HEK293T (cell line): ENCODE results near the gene RSPH6A.

Experiments
- CTCF ChIA-PET: fragments of 350-600 bp; formaldehyde crosslinking; extraction: SDS; loops from one replicate; lab custom pipeline; 2021; ENCODE audit warnings: antibody characterized with exemption, inconsistent platforms; lab: Yijun Ruan, JAX
- POLR2A ChIA-PET: fragments of 350-600 bp; formaldehyde crosslinking; extraction: SDS; loops from one replicate; lab custom pipeline; 2020; ENCODE audit warnings: antibody characterized with exemption, inconsistent platforms; lab: Yijun Ruan, JAX
- DNase-seq: peaks from one replicate; pipeline ENCODE4 v3.0.0; 2012; ENCODE audit warnings: mixed read lengths; ENCODE audit errors: extremely low spot score
- ARNT ChIP-seq: fragments of 450-650 bp; IDR thresholded peaks from 2 replicates; pipeline ENCODE4 v1.6.1; 2017; ENCODE audit warnings: mild to moderate bottlenecking
- BHLHE40 ChIP-seq: fragments of 450-650 bp; IDR thresholded peaks from 2 replicates; pipeline ENCODE4 v1.6.1; 2016; ENCODE audit warnings: mild to moderate bottlenecking, moderate library complexity, borderline replicate concordance
- CTBP1 ChIP-seq: fragments of 450-650 bp; IDR thresholded peaks from 2 replicates; pipeline ENCODE4 v1.6.1; 2016; ENCODE audit warnings: borderline replicate concordance
- ELF4 ChIP-seq: fragments of 450-650 bp; IDR thresholded peaks from 2 replicates; pipeline ENCODE4 v1.6.1; 2017; ENCODE audit warnings: antibody characterized with exemption
- FOXA1 ChIP-seq: fragments of 450-650 bp; IDR thresholded peaks from 2 replicates; pipeline ENCODE4 v1.6.1; 2016; ENCODE audit warnings: mild to moderate bottlenecking
- FOXK2 ChIP-seq: fragments of 450-650 bp; IDR thresholded peaks from 2 replicates; pipeline ENCODE4 v1.6.1; 2016; ENCODE audit warnings: mild to moderate bottlenecking
- FOXM1 ChIP-seq: fragments of 450-650 bp; IDR thresholded peaks from 2 replicates; pipeline ENCODE4 v1.6.1; 2017; ENCODE audit warnings: mild to moderate bottlenecking, borderline replicate concordance
- HDGF ChIP-seq: fragments of 450-650 bp; IDR thresholded peaks from 2 replicates; pipeline ENCODE4 v1.6.1; 2017; ENCODE audit warnings: antibody characterized with exemption, borderline replicate concordance
- L3MBTL2 ChIP-seq: fragments of 450-650 bp; conservative IDR thresholded peaks from 2 replicates; pipeline ENCODE4 v1.6.1; 2016; ENCODE audit warnings: mild to moderate bottlenecking
- LEF1 ChIP-seq: fragments of 450-650 bp; IDR thresholded peaks from 2 replicates; pipeline ENCODE4 v1.6.1; 2017; ENCODE audit warnings: mild to moderate bottlenecking, borderline replicate concordance
- NFRKB ChIP-seq: fragments of 450-650 bp; IDR thresholded peaks from 2 replicates; pipeline ENCODE4 v1.6.1; 2016; ENCODE audit warnings: mild to moderate bottlenecking, moderate library complexity
- PKNOX1 ChIP-seq: fragments of 450-650 bp; IDR thresholded peaks from 2 replicates; pipeline ENCODE4 v1.6.1; 2016
- SP1 ChIP-seq: fragments of 450-650 bp; IDR thresholded peaks from 2 replicates; pipeline ENCODE4 v1.6.1; 2017
- SUZ12 ChIP-seq: fragments of 450-650 bp; IDR thresholded peaks from 2 replicates; pipeline ENCODE4 v1.6.1; 2016; ENCODE audit warnings: mild to moderate bottlenecking
- TARDBP ChIP-seq: fragments of 450-650 bp; IDR thresholded peaks from 2 replicates; pipeline ENCODE4 v1.6.1; 2016
- ZNF384 ChIP-seq: fragments of 450-650 bp; IDR thresholded peaks from 2 replicates; pipeline ENCODE4 v1.6.1; 2016

The RSPH6A gene

GRCh38 chr19:45764475-45764874 is 50.6 kb downstream of the RSPH6A start:
- no peak for DNase-seq
- TF ChIP-seq L3MBTL2 (no peak), CTBP1 (no peak), BHLHE40 (no peak), SUZ12 (no peak), SP1 (no peak), PKNOX1 (no peak), ELF4 (no peak), LEF1 (no peak), FOXM1 (no peak), ZNF384 (no peak), FOXA1 (no peak), FOXK2 (no peak), NFRKB (no peak), TARDBP (no peak), ARNT (no peak), HDGF (no peak)
- ChIA-PET POLR2A (interaction anchor here (0.8 to 1.4 kb wide), 2 partner anchors 33 to 72 kb away, joined by 4 to 11 read pairs; partner anchors contain the start of genes FBXO46, QPCTL and SNRPD2), CTCF (interaction anchor here (0.5 kb wide), 1 partner anchor 133 kb away, joined by 6 read pairs; no protein-coding TSS in a partner anchor)

GRCh38 chr19:45763691-45764294 is 51.3 kb downstream of the RSPH6A start:
- no peak for TF ChIP-seq FOXK2
- TF ChIP-seq FOXA1, result no peak
- no peak for TF ChIP-seq L3MBTL2
- no peak for TF ChIP-seq CTBP1
- TF ChIP-seq PKNOX1, result no peak
- TF ChIP-seq TARDBP, result no peak
- no peak for TF ChIP-seq BHLHE40
- no peak for TF ChIP-seq HDGF
- no peak for TF ChIP-seq ELF4
- no peak for TF ChIP-seq SUZ12
- TF ChIP-seq ARNT, result no peak
- no peak for TF ChIP-seq LEF1
- no peak for TF ChIP-seq NFRKB
- TF ChIP-seq SP1, result no peak
- TF ChIP-seq FOXM1, result no peak
- TF ChIP-seq ZNF384, result no peak
- DNase-seq, result no peak
- POLR2A ChIA-PET, result no interaction called here
- CTCF ChIA-PET, result interaction anchor here (0.8 kb wide), 1 partner anchor 10 kb away, joined by 3 read pairs; no protein-coding TSS in a partner anchor

- no peak for TF ChIP-seq NFRKB
- no peak for TF ChIP-seq FOXA1
- no peak for TF ChIP-seq SUZ12
- no peak for TF ChIP-seq HDGF
- ChIA-PET CTCF (interaction anchor here (0.8 kb wide), 1 partner anchor 9 kb away, joined by 3 read pairs; no protein-coding TSS in a partner anchor), POLR2A (no interaction called here)
- no peak for DNase-seq
These were observed 52.1 kb downstream of the RSPH6A start for GRCh38 chr19:45762870-45763631.

- TF ChIP-seq FOXK2 (no peak), FOXA1 (no peak), LEF1 (no peak), ZNF384 (no peak), SP1 (no peak)
- DNase-seq, result no peak
- ChIA-PET CTCF (no interaction called here), POLR2A (no interaction called here)
These were observed 53.4 kb downstream of the RSPH6A start for GRCh38 chr19:45761714-45762113.

- ChIA-PET POLR2A (interaction anchor here (1.5 kb wide), 1 partner anchor 10 kb away, joined by 6 read pairs; the partner anchor contains the start of gene SIX5), CTCF (interaction anchor here (0.7 kb wide), 1 partner anchor 38 kb away, joined by 3 read pairs; no protein-coding TSS in a partner anchor)
- TF ChIP-seq CTBP1 (no peak), FOXM1 (no peak), HDGF (no peak), ELF4 (no peak), L3MBTL2 (no peak), SP1 (no peak), FOXK2 (no peak), NFRKB (no peak), TARDBP (no peak), ARNT (no peak), SUZ12 (no peak)
- no peak for DNase-seq
These were observed 56.2 kb downstream of the RSPH6A start for GRCh38 chr19:45758921-45759320.

- TF ChIP-seq LEF1, result no peak
- no peak for TF ChIP-seq ZNF384
- no peak; the same call in 1 of the 2 replicates for TF ChIP-seq L3MBTL2
- no peak for TF ChIP-seq FOXA1
- TF ChIP-seq FOXM1, result no peak
- TF ChIP-seq FOXK2, result no peak
- TF ChIP-seq ARNT, result no peak
- no peak for TF ChIP-seq PKNOX1
- TF ChIP-seq CTBP1, result no peak
- TF ChIP-seq HDGF, result no peak
- no peak for TF ChIP-seq SP1
- TF ChIP-seq ELF4, result no peak
- TF ChIP-seq TARDBP, result no peak
- no peak for TF ChIP-seq BHLHE40
- TF ChIP-seq SUZ12, result no peak
- no peak for TF ChIP-seq NFRKB
- CTCF ChIA-PET, result interaction anchor here (0.6 to 0.7 kb wide), 2 partner anchors 77 to 271 kb away, joined by 4 to 5 read pairs; no protein-coding TSS in a partner anchor
- DNase-seq, result no peak
- POLR2A ChIA-PET, result interaction anchor here (0.6 to 1.9 kb wide), 4 partner anchors 10 to 296 kb away, joined by 3 to 7 read pairs (median 4); partner anchors contain the start of genes QPCTL and SNRPD2
These were observed 57.4 kb downstream of the RSPH6A start for GRCh38 chr19:45757695-45758094.
